ENCODE data around the gene IL15. TPM values are rescaled to one million over a fixed set of nuclear protein-coding genes. Genes with fewer than 3 reads are reported as not detected.

Gene IL15, protein sequence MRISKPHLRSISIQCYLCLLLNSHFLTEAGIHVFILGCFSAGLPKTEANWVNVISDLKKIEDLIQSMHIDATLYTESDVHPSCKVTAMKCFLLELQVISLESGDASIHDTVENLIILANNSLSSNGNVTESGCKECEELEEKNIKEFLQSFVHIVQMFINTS
- total RNA-seq: 2.0 and 2.7 TPM in 2 replicates

DNA sequence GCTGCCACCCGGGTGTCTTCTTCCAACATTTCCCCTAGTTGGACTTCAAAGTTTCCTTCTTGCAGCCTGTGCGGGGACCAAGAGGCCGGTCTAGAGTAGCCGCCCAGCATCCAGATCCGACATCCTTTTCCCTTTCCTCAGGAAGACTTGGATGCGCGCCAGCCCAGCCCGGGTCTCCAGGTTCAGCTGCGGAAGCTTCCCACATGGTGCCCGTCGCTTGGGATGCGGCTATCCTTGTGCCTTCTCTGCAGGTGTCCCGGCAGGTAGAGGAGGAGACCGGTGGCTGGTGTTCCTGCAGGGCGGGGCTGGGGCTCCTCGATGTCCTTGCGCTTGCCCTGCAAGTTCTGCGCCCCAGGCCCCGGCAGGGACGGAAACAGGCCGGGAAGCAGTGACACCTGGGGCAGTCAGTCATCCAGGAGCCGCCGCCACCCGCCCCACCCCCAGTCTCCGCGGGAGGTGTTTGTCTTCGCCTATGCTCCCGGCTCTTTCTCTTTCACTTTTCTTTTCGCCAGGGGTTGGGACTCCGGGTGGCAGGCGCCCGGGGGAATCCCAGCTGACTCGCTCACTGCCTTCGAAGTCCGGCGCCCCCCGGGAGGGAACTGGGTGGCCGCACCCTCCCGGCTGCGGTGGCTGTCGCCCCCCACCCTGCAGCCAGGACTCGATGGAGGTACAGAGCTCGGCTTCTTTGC lies at the start of gene IL15:
Gene IL15, plus strand, starts transcription at position 502 of the 689 bp plus-strand sequence. CDS start 82,882 bp downstream, outside the sequence.

All from bronchus fibroblast of lung (primary cell).